ENCODE results near the gene GMDS.

The GMDS gene

DNA sequence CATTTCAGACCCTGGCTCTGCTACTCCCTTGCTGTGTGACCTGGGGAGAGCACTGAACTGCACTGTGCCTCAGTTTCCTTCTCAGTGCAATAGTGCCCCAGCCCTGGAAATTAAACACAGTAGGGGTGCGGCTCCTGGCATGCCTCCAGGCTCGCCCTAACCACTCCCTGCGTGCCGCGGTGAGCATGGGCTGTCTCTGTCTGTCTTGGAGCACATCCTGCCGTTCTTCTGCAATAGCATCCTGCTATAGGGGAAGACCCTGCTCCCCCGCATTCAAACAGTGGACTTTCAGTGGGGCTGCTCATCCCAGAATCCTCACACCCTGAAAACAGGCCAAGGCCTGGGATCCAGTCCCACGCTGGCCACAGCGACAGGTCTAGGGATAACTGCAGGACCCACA lies 506.2 kb downstream of the GMDS start:
- DNase-seq (ENCODE audit: low spot score): no peak

DNA sequence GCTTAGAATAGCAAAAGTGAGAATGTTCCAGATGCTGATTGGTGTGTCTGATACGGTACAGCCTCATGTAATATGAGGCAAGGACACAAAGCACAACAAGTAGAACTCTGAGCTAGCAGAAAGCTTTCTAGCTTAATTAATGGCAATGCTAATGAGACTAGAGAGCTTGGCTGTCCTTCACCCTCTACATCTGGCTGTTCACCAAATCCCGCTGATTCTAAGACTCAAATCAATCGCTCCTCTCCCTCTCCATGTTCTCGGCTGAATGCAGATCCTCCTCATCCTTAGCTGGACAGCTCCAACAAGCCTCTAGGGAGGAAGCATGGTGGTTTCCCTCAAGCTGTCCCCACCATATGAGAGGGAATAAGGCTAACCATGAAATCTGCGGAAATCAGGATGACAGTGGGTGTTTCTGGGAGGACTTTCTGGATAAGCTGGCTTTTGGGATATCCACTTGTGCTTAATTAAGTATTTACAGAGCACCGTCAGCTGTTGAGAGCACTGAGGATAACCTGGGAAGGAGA lies 506.8 kb downstream of the GMDS start:
- no peak for DNase-seq (ENCODE audit: low spot score)

DNA sequence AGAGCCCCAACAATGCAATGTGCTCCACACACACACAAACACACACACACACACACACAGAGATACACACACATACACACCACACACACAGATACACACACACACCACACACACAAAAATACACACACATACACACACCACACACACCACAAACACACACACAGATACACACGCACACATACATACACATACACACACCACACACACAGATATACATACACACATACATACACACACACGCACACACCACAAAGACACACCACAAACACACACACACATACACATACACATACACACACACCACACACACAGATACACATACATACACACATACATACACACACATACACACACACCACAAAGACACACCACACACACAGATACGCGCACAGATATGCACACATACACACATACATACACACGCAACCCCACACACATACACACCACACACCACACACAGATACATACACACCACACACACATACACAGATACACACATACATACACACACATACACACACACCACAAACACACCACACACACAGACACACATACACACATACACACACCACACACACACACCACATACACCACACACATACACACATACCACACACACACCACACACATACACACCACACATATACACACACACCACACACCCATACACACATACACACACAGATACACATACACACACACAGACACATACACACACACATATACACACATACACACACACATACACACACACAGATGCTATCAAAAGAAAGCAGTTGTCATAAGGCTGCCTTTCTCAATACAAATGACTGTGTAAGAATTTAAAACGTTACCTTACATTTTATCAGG lies 507.7 kb downstream of the GMDS start:
- DNase-seq (ENCODE audit: low spot score): no peak

DNA sequence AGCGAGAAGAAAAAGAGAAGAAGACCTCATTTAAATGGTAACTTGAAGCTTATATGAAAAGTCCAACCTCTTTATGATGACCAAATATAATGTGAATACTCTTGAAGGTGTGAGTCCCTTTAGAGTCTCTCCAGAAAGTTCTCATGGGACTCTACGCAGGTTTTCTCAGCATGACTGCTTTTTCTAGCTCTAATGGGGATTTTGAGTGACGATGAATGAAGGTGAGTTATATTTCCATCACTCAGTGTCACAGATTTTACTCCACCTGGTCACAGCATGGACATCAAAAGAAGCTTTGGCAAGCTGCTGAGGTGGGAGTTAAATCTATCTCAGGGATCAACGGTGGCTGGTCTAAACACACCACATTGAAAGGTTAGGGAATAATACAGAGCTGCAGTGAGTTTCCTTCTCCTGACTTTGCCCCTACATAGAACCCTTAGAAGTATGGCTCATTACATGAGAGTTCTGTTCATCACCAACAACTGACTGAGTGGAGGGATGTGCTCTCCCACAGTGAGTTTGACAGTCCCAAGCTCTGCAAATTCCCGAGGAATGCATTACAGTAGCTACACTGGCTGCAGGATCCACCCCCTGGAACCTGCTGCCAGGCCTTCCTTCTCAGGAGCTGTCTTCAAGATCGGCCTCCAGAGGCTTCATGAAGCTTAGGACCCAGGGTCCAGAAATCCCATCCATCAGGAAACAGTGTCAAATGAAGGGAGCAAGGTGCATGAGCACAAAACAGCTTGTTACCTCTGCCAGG lies 508.9 kb downstream of the GMDS start:
- DNase-seq (ENCODE audit: low spot score): no peak

DNA sequence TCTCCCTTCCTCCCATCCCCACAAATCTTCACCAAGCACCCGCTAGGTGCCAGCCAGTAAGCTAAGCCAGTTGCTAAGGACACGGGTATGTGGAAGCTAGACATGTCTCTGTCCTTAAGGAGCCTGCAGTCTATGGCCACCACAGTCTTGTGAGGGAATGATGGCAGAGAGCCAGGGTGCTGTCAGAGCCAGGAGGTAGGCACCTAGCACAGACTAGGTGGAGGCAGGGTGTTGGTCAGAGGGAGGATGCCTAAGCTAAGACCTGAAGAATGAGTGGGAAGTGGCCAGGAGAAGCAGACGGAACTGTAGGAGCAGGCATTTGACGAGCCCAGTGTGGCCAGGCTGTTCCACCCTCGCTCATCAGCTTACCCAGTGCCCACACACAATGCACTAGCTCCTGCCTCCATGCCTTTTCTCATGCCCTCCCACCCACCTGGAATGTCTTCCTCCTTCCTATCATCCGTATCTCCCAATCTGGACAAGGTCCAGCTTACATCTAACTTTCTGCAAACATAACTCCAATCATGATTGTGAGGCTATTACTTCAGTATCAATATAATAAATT lies 510.1 kb downstream of the GMDS start:
- DNase-seq (ENCODE audit: low spot score): no peak

DNA sequence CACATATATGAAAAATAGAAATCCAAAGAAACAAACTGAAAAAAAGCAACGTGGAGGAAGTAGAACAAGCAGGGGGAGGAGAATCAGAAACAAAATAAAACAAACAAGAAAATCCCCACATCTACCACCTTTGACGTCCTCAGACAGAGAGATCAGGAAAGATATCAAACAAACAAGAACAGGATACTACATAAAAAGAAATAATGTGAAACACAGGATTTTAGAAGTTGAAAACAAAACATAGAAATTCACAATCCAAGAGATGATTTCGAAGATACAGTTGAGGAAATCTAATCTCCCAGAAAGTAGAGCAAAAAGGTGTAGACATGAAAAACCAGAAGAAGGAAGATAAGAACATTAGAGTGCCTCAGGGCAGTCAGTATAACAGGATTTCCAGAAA lies 514.5 kb downstream of the GMDS start:
- no peak for DNase-seq (ENCODE audit: low spot score)

DNA sequence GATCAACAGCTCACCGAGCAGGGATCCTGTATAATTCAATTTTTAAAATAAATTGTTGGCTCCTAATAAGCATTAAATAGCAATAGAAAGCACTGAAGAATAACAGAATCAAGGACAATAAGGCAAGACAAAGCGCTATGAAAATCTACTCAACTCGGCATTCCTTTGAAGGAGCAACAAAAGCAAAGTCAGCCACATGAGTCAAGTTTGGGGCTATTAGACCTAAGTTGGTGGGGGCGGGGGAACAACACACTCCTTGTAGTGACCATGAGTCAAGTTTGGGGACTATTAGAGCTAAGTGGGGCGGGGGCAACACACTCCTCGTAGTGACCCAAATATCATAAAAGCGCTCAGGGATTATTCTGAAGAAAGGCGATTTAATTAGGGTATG lies 515.7 kb downstream of the GMDS start:
- no peak for DNase-seq (ENCODE audit: low spot score)

DNA sequence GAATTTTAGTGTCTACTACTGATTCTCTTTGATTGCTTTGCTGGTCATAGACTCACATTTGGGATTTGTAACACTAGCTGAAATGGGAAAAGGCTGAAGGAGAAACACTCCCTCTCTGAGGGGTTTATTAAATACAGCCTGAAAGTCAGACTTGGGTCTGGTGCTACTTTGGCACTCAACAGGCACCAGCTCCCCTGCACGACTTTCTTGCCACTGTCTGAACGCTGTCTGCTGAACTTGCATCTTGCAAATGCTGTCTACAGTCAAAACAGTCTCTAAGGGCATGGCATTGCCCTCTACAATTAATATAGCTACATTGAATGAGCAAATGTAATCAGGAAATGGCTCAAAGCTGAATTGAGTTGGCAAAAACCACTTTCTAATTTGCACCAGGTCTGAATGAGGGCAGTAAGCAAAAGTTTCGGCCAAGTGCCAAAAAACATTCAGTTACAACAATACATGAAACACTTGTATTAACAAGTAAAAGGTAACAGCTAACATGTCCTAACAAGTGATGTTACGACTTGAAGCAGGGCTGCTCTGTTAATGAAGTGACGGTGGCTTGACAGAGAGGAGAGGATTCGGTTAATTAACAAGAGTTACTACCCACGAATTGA lies 516.2 kb downstream of the GMDS start:
- no peak for DNase-seq (ENCODE audit: low spot score)

DNA sequence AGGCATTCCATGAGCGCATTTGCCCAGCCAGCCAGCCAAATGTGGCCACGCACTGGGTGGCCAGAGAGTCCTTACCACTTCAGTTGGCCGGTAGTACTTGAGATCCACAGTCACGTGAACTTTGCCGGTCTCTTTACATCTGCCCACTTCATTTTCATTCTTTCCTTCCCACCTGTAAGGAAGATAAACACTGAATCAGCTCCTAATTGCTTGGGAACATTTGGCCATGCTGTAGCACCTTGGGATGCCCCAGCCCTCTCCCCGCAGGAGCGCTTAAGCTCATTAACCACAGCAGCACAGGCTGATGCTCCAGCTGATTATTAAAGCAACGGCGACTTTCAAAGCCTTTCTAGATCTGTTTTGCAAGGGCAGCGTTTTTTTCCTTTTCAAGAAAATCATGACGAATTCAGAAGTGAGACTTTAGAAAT lies 519.0 kb downstream of the GMDS start:
- DNase-seq (ENCODE audit: low spot score): no peak

DNA sequence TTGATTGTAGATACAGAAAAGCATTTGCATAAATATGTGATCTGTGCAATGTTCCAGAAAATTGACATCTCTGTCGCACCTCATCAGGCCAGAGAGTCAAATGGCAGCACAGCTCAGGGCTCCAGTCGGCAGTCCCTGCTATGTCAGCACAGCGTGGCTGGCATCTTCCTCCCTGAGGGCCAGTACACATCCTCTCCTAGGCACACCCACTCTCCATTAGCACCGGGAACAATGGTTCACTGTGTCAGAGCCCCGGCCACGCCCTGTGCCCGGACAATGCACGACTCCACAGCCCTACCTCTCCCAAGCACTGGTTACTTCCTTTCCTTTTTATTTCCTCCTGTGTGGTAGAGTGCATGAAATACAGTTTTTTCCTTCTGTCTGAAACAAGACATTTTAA lies 520.8 kb downstream of the GMDS start:
- no peak for DNase-seq (ENCODE audit: low spot score)

DNA sequence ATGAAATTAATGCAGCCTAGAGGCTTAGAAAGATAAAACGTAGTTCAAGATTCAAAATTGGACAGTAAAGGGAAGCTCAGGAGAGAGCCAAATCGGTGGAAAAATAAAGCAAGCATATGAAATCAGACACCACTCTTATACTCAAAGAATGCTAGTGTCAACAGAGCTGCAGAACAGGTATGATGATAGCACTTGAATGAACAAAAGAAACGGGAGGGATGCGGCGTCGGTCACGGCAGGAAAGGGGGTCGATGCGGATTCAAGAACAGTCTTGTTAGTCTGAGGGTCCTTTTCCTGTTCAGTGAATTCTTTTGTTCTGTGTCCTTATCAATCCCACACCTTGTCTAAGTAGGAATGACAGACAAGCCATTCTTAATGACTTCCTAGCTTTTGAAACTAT lies 521.3 kb downstream of the GMDS start:
- DNase-seq (ENCODE audit: low spot score): no peak

DNA sequence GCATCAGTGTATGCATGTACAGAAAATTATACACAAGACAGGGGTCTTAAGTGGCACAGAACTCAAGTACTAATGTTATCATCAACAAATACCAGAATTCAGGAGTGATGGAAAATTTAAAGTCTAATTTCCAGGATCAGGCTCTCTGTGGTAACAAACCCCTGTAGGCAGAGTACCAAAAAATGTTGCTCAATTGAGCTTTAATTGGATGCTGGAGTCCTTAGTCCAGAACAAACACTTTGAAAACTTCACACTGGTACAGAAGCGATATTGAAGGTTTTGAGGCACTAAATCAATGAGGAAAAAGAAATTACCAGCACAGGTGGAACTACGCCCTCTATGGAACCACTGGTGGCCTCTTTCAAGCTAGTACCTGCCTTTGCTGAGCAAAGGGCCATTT lies 522.6 kb downstream of the GMDS start:
- DNase-seq (ENCODE audit: low spot score): no peak

DNA sequence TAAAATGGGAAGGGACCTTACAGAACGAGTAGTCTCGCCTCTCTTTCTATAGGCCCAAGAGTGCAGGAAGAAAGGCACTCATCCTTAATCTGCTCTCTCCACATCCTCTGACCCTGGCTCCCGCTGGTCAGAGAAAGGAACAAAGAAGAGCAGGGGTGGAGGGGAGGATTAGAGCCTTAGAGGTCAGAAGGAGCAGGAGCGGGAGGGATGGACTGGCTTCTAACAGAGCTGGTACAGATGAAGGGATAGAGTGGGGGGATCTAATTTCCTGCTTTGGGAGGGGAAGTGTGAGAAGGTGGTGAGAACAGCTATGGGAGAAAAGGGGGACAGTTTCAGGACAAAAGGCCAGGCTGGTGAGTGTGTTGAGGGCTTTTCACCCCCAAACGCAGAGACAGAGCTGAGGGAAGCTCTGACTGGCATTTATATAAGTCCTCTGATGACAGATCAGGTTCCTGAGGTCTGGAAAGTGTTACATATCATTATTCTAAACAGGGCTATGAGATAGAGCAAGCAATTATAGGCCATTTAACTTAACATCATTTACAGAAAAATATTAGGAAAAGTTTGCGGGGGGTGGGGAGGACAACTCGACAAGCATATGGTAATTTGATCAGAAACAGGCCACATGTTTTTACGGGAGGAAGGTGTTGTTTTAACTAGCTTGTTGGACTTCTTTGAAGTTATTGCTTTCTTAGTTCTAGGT lies 524.6 kb downstream of the GMDS start:
- DNase-seq (ENCODE audit: low spot score): peak; percentile 63

DNA sequence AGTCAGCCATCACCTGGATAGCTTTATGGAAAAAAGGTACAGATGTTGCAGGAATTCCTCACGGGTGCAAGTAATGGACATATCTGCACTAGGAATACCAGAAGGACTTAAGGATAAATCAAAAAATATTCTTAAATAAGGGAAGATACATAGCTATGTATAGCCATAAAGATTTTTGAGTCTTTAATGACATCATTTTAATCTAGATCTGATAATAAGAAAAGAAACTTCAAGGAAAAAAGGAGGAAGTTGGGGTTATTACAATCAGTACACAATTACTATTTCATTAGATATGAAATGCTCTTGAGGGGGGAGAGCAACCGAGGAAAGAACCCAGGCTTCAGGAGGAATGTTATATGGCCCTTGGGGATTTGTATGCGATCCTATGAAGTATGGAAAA lies 525.5 kb downstream of the GMDS start:
- DNase-seq (ENCODE audit: low spot score): no peak

DNA sequence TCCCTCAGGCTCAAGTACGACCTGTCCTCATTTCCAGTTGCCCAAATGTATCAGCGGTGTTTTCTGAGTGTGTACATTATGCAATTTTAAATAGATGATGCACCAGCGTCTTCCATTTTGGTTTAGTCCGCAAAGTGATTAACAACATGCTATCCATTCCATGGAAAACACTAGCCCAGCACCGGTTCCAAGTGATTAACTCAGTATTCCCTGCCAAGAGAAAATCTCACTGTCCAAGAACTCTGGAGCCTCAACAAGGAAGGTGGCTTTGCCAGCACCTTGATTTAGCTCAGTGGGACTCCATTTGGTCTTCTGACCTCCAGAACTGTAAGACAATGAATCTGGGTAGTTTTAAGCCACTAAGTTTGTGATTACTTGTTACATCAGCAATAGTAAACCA lies 528.5 kb downstream of the GMDS start:
- no peak for DNase-seq (ENCODE audit: low spot score)

DNA sequence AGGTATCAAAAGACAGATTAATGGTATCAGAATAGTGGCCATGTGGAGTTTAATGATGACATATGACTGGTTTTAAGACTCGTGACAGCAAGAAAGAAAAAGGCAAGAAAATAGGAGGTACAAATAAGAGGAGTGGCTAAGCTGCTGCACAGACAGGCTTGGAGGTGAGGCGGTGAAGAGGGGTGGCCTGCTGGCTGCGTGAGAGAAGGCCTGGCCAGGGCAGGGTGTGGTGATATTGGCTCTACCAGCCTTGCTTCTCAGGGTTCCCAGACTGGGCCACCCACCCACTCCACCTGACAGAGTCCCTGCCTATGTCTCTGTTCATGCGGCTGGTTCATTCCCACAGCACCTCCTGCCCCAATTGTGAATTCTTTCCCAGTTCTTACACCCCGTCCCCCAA lies 529.0 kb downstream of the GMDS start:
- DNase-seq (ENCODE audit: low spot score): no peak

DNA sequence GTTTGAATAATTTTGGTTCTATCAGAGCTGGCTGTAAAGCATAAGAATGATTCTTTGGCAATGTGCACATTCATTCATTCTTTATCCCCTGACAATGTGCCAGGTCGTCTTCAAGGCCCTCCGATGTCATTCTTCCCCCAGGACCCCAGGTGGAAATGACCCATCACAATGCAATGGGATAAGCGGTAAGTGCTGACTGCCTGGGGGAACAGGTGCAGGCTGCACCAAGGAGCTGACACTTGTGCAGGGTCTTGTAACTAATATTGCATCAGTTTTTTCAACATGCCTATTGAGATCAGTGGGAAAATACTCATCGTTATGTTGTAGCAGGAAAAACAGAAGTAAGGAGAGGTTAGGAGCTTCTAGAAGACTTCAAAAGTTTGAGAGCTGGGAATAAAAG lies 530.1 kb downstream of the GMDS start:
- DNase-seq (ENCODE audit: low spot score): no peak

DNA sequence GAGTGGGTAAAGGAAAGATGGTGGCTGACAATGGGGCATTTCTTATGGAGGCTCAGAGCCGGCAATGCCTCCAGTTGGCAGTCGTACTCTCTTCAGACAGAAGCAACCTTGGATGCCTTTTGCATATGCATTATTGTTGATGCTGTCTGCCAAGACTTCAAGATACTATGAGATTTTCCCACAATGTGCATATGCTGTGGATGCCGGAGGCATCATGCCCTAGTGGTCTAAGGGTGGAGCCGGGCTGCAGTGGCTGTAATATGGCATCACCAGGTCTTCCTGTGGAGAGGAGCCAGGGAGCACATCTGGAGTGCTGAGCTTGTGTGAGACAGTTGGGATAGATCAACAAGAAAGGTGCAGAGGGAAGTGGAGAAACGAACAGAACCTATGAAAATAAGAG lies 530.8 kb downstream of the GMDS start:
- no peak for DNase-seq (ENCODE audit: low spot score)

DNA sequence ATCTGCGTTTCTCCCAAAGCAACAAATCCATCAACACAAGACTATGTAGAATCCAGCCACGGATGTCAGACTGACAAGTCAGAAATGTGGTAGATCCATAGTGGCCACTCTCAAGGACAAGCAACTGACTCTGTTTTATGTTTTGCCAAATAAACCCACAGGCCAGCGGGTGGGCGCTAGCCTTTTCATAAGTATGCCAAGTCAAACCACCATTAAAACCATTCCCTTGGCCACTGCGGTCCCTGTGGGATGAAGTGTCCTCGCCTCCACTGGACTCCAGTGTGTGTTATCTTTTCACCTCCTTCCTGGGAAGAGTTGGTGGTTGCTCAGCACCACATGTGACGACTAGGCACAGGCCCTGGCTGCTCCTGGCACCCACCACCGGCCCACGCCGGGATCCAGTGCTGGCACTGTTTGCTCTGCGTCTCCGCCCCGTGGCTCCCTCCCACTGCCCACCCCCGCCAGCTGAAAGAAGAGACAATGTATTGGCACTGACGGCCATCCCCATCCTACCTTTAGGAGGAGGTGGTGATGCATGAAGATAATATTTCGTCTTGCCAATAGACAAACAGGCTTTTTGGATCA lies 532.3 kb downstream of the GMDS start:
- DNase-seq (ENCODE audit: low spot score): no peak

DNA sequence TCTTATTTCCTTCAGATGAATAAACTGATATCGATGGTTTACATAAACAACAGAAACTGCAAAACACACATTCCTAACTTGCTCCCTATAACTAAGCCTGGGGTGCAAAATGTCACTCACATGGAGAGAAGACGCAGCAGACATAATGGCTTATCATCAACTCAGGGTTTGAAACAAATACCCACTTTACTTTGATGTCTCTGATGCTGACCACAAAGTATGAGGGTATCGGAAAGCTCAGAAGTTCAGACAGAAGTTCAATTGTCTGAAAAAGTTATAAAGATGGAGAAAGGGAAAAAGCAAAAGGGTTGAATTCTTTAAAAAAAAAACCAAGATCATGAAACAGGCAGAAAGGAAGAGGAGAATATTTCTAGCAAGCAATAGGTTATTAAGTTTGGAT lies 533.0 kb downstream of the GMDS start:
- DNase-seq (ENCODE audit: low spot score): no peak

DNA sequence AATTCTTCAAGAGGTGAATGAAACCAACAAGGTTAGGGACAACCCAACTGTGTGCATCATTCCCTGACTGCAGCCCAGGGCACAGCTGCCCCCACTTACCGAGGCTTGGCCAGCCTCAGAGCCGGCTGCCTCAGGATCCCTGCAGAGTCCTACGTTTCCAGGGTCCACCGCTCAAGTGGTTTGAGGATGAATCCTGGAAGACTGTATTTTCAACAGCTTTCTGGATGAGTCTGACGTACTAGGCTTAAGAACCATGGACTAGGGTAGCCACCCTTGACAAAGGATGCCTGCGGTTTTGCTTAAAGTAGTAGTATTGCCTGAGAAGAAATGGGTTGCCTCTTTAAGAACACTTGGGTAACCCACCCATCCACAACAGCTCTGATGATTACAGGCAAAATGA lies 534.3 kb downstream of the GMDS start:
- no peak for DNase-seq (ENCODE audit: low spot score)

DNA sequence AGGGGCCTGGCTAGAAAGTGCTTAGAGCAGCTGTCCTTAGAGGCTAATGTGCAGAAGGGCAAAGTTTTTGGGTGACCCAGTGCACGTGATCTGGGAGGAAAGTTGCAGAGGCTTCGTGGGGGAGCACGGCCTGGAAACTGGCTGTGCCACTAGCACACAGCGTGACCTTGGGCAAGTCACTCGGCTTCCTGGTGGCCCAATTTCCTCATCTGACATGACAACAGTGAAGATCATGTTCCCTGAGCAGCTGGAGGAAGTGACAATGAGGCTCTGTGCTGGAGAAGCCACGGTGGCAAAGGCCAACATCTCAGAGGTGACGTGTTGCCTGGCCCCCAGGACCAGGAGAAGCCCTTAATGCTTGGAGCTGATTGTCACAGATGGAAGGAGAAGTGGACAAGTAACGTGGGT lies 536.2 kb downstream of the GMDS start:
- no peak for DNase-seq (ENCODE audit: low spot score)
